Adrenal gland (tissue), 12 donors: ENCODE results near the gene MACF1. TPM values are rescaled to one million over a fixed set of nuclear protein-coding genes. Genes with fewer than 3 reads are reported as not detected.
"Not testable (repeated sequence)": the region's sequence is repeated elsewhere in the genome, so short reads cannot be mapped to it uniquely, and the experiment has no call there.

ENCODE experiments used
- DNase-seq, 7 donors: peaks; one replicate each; pipeline ENCODE4 v3.0.0-alpha.2; 2019 to 2020
- H3K27ac ChIP-seq, 5 donors: fragments of 200-600 bp; sonication (generic) in 4 of 5; 1 replicate in 3 of 5; 2 replicates in 2 of 5; pipeline versions ENCODE4 v1.5.1 to v1.8.0; 2016 to 2020; ENCODE audit warnings: mild to moderate bottlenecking in 1 of 5
- H3K27me3 ChIP-seq: fragments of 200-600 bp; 2 replicates; pipeline ENCODE4 v1.8.0; 2021
- H3K36me3 ChIP-seq, 2 donors: fragments of 200-600 bp; replicated peaks in 1 of 2; 1 replicate in 1 of 2; 2 replicates in 1 of 2; pipeline versions ENCODE4 v1.5.1 to v1.8.0; 2018 to 2022
- H3K4me1 ChIP-seq, 2 donors: fragments of 200-600 bp; replicated peaks in 1 of 2; 1 replicate in 1 of 2; 2 replicates in 1 of 2; pipeline versions ENCODE4 v1.5.1 to v1.8.0; 2018 to 2021
- H3K4me3 ChIP-seq, 4 donors: fragments of 200-600 bp; sonication (generic) in 3 of 4; one replicate each; pipeline ENCODE4 v1.5.1; 2016 to 2018
- H3K9me3 ChIP-seq, 3 donors: fragments of 200-600 bp; sonication (generic) in 1 of 3; replicated peaks in 1 of 3; 1 replicate in 2 of 3; 2 replicates in 1 of 3; pipeline versions ENCODE4 v1.5.1 to v1.8.0; 2016 to 2021
- POLR2A ChIP-seq, 2 donors: fragments of 450-650 bp; IDR thresholded peaks; one replicate each; pipeline ENCODE4 v1.6.1; 2017; ENCODE audit warnings: antibody characterized with exemption in 2 of 2, mild to moderate bottlenecking in 2 of 2, moderate library complexity in 1 of 2
- WGBS, 4 donors: extraction: QIAGEN DNeasy Blood & Tissue Kit in 2 of 4; methylation state at CpG; one replicate each; pipeline versions ENCODE4 v1.1.5 to v1.1.7; 2013 to 2017; 5-methylcytosine and 5-hydroxymethylcytosine counted together
- intact Hi-C, 2 donors: fragments of 100-400 bp; cut with DNase I; formaldehyde crosslinking; loops; one replicate each; pipeline versions ENCODE4 v1.14.1 to v1.15.0; 2022 to 2023
- polyA plus RNA-seq, 3 donors: library from polyadenylated mRNA; stranded (reverse); fragments of 200-250 nt in 2 of 3; fragments of 350-450 nt in 1 of 3; fragmentation: Illumina TruSeq in 1 of 3; extraction: RNeasy Lipid Tissue Mini Kit (QIAGEN cat#74804) in 1 of 3; gene quantifications; one replicate each; pipeline ENCODE4 v1.2.3, GENCODE V29; 2013 to 2014
- total RNA-seq, 9 donors: library from RNA; depleted of rRNA in 4 of 9; stranded (reverse); fragments of >200 nt in 4 of 9; fragments of 120-200 nt in 1 of 9; fragmentation: NEBNext Ultra II Directional in 1 of 9; extraction: Animal tissue kit (Norgen Biotek cat#: 25700) in 1 of 9; gene quantifications; one replicate each; pipeline versions ENCODE4 v1.1.0 to v1.2.4, GENCODE V29; 2013 to 2023
- TF ChIP-seq, protein P1 (sequence below), 6 experiments: fragments of 450-650 bp in 4 of 6; fragments of 200-600 bp in 2 of 6; sonication (generic) in 1 of 6; IDR thresholded peaks; 1 replicate in 5 of 6; 2 replicates in 1 of 6; pipeline versions ENCODE4 v1.5.1 to v1.8.0; 2016 to 2021; ENCODE audit warnings: antibody characterized with exemption in 6 of 6, mild to moderate bottlenecking in 2 of 6, moderate library complexity in 1 of 6
- donor health status: healthy with polysubstance abuse.
- donor health status: Bipolar disorder and iron deficiency.
- donor health status: DM: yes; HTN: yes; CAD: no.
- donor health status: DM: no; HTN: no; CAD: no.
- donor health status: DM: no; HTN: no; CAD: no.
- donor health status: DM: yes; HTN: yes; CAD: no.

Gene MACF1
- total and polyA plus RNA-seq, 12 donors, result 85.1 to 334 (median 219) TPM

GRCh38 chr1:39205781-39206464, 1.4 kb downstream of the MACF1 start:
- Histone ChIP-seq H3K36me3 (no peaks in the 10 kb centered on the region), H3K27ac (peak overlapping the region in 4 of 5 donors; percentile 89 to 93 (median 92)), H3K4me1 (peaks cover 20 to 45% of the 10 kb centered on the region in 2 donors), H3K27me3 (no peaks in the 10 kb centered on the region), H3K9me3 (no peaks in the 10 kb centered on the region), H3K4me3 (peak overlapping the region in 1 of 4 donors; percentile 53)
- 36 to 54% (median 44%) methylated on average over 3 of the region's 3 CpGs for WGBS, 4 donors
- TF ChIP-seq, protein P1, sequence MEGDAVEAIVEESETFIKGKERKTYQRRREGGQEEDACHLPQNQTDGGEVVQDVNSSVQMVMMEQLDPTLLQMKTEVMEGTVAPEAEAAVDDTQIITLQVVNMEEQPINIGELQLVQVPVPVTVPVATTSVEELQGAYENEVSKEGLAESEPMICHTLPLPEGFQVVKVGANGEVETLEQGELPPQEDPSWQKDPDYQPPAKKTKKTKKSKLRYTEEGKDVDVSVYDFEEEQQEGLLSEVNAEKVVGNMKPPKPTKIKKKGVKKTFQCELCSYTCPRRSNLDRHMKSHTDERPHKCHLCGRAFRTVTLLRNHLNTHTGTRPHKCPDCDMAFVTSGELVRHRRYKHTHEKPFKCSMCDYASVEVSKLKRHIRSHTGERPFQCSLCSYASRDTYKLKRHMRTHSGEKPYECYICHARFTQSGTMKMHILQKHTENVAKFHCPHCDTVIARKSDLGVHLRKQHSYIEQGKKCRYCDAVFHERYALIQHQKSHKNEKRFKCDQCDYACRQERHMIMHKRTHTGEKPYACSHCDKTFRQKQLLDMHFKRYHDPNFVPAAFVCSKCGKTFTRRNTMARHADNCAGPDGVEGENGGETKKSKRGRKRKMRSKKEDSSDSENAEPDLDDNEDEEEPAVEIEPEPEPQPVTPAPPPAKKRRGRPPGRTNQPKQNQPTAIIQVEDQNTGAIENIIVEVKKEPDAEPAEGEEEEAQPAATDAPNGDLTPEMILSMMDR (IDR thresholded peaks at IDR 0.05), result no peak
- TF ChIP-seq POLR2A (IDR thresholded peaks at IDR 0.05), result no peak
- intact Hi-C loops, result no loop called here
- no peak for DNase-seq

DNA sequence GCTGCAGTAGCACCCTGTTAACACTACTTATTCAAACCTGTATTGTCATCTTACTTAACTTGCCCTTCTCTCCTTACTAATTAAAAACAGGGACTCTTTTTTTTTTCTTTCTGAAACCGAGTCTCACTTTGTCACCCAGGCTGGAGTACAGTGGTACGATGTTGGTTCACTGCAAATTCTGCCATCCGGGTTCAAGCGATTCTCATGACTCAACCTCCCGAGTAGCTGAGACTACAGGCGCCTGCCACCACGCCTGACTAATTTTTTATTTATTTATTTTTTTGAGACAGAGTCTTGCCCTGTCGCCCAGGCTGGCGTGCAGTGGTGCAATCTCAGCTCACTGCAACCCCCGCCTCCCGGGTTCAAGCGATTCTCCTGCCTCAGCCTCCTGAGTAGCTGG, 3.9 kb downstream of the MACF1 start:
- H3K27me3 ChIP-seq, H3K27ac ChIP-seq, DNase-seq, intact Hi-C loops, H3K4me3 ChIP-seq, H3K36me3 ChIP-seq, H3K9me3 ChIP-seq: not testable (repeated sequence)
- H3K4me1 ChIP-seq, result peaks cover 26 to 45% of the 10 kb centered on the region in 2 donors
- WGBS, 4 donors, result 90 to 96% (median 93%) methylated on average over 12 of the region's 12 CpGs

- peaks cover 31 to 48% of the 10 kb centered on the region in 2 donors for H3K4me1 ChIP-seq
- no peak overlapping the region for H3K27ac ChIP-seq
- H3K4me3 ChIP-seq, result no peak overlapping the region
- 96 to 100% (median 100%) methylated on average over 3 of the region's 3 CpGs for WGBS, 4 donors
- DNase-seq, result no peak
- TF ChIP-seq, protein P1 (IDR thresholded peaks at IDR 0.05), result no peak
- no peak for TF ChIP-seq POLR2A (IDR thresholded peaks at IDR 0.05)
- no peaks in the 10 kb centered on the region for H3K36me3 ChIP-seq
- intact Hi-C loops, result no loop called here
- no peaks in the 10 kb centered on the region for H3K9me3 ChIP-seq
- no peaks in the 10 kb centered on the region for H3K27me3 ChIP-seq
Observed at GRCh38 chr1:39210649-39211048, 6.2 kb downstream of the MACF1 start.

- no peaks in the 10 kb centered on the region for H3K27me3 ChIP-seq
- H3K4me1 ChIP-seq, result peaks cover 37 to 42% of the 10 kb centered on the region in 2 donors
Observed at GRCh38 chr1:39212499-39212898, 8.0 kb downstream of the MACF1 start.

More at GRCh38 chr1:39212499-39212898, 8.0 kb downstream of the MACF1 start:
- Histone ChIP-seq H3K9me3 (no peaks in the 10 kb centered on the region), H3K4me3 (no peak overlapping the region), H3K27ac (no peak overlapping the region), H3K36me3 (no peaks in the 10 kb centered on the region)
- DNase-seq, result no peak
- 89 to 93% (median 91%) methylated on average over 8 of the region's 8 CpGs for WGBS, 4 donors
- TF ChIP-seq POLR2A (IDR thresholded peaks at IDR 0.05), result no peak
- TF ChIP-seq, protein P1 (IDR thresholded peaks at IDR 0.05), result no peak
- intact Hi-C loops, result no loop called here
